Activated naive CD4-positive, alpha-beta T cell (primary cell): ENCODE data around the gene RUNX1.
A peak's percentile ranks its signal among the peaks of the same experiment; 100 is the strongest.

Experiments used
- DNase-seq, 4 experiments: peaks; one replicate each; lab custom pipeline; 2025; lab: John Stamatoyannopoulos, UW

Gene RUNX1

DNA sequence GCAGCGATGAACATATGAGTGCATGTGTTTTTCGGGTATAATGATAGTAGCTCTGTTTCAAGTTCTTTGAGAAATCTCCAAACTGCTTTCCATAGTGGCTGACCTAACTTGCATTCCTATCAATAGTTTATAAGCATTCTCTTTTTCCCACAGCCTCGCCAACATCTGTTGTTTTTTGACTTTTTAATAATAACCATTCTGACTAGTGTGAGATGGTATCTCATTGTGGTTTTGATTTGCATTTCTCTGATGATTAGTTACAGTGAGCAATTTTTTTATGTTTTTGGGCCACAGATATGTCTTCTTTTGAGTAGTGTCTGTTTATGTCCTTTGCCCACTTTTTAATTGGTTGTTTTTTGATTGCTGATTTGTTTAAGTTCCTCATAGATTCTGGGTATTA lies 10.6 kb upstream of the RUNX1 start:
- DNase-seq = no peak

DNA sequence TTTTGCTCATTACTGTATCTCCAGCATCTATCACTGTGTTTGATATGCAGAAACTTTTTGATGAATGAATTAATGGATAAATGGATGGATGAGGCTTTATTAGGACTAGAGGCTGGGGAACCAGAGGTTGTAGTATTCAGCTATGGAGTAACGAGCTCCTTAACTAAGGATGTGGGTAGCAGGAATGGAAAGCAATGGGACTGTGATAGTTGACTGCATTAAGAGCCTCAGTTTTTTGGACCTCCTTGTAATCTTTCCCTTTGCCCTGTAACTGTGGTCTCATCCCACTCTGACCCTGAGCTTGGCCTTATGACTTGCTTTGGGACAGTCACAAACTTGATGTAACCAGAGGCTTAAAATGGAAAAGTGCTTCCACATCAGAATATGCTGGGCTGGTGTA lies 9.0 kb upstream of the RUNX1 start:
- DNase-seq = no peak

GRCh38 chr21:35057428-35057827 lies 8.3 kb upstream of the RUNX1 start:
- DNase-seq = no peak

DNA sequence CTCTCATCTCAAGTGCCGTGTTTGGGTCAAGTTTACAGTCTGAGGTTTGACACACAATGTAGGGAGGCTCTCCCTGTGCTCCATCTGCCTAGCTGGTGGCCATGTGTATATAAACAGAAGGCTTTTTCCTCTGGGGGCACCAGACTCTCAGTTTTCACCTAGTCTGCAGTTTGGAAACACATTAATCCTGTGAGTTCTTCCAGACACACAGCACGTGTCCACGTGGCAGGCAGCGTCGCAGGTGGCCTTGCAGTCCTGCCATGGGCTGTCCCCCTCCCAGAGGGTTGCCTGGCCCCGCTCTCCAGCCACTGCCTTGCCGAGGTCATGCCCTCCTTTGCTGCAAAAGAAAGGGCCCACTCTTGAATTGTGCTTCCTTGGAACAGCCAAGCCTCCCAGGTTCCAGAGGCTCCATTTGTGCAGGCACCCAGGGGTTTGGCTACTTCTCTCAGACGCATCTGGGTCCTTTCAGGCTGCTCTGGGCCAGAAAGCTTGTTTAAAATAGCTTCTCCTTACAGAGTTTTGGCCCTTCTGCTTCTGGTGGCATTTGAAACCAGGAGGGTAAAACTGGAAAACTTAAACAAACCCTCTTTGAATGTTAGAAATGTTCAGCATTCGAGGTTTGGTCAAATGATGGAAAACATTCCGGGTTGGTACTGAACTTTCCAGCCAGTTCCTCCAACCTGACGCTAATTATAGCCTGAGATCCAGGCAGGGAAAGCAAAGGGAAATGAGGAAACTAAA lies 4.4 kb upstream of the RUNX1 start:
- DNase-seq = no peak

GRCh38 chr21:35052801-35053200 lies 3.7 kb upstream of the RUNX1 start:
- no peak for DNase-seq

GRCh38 chr21:35051287-35051818 lies 2.3 kb upstream of the RUNX1 start:
- peak; percentile 28 to 70 (median 51) for DNase-seq

GRCh38 chr21:35050348-35051286 lies 1.5 kb upstream of the RUNX1 start:
- DNase-seq = no peak

GRCh38 chr21:35048183-35048601 lies 910 bp downstream of the RUNX1 start:
- DNase-seq = peak in 3 of 4 experiments; percentile 17 to 36 (median 19)

DNA sequence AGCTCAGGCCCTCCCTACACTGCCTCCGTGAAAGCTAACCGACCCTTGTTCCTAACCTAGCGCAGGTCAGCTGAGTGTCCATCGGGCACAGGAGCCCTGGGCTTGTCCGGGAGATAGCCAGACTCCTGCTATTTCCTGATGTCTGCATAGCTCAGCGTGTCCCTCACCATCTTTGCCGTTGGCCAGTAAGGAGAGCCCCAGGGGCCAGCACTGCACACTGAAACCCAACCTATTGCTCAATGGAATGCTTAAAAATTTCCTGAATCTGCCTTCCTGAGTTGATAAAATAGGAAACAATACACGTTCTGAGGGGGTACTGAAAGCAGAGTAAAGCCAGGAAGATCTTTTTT lies 2.2 kb downstream of the RUNX1 start:
- no peak for DNase-seq

DNA sequence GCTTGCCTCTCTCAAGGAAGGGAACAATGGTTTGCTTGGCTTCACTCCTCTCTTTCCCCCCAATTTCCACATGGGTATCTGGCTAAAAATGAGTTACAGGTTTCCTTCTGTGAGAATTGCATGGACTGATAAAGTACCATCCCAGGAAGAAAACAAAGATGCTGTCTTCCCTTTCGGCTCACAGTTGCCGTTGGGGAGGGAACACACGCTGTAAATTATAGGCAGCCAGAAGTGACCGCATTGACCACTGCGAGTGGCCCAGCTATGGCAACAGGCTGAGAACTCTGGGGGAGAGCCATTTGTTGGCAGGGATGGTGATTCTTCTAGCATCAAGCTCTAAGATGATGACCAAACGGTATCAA lies 2.9 kb downstream of the RUNX1 start:
- no peak for DNase-seq

DNA sequence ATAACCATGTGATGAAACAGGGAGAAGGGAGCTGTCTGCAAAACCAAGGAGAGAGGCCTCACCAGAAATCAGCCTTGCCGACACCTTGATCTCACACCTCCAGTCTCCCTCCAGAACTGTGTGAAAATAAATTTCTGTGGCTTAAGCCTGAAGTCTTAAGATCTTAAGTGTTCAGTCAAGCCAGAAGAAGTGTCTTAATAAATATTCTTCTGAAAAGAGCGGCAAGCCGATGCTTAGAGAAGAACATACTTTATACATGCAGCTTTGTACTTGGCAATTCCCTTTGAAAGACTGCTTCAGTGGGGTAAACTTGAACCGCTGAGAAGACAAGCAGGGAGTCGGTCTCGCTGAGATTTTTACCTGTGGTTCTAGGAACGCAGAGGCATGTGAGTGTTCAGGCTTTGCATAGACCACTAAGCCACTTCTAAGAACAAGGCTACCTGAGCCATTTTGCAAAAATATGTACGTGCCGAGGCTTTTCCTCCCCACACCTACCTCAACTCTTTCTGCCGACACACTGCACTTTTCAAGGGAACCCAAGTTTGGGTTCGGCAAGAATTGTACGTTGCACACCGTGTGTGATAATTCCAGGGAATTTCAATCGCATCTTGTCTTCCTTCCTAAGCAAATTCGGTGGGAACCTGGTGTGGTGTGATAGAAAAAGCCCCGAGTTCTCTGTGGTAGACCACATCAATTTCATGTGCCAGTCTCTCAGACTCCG lies 3.4 kb downstream of the RUNX1 start:
- peak in 1 of 4 experiments; percentile 18 for DNase-seq

DNA sequence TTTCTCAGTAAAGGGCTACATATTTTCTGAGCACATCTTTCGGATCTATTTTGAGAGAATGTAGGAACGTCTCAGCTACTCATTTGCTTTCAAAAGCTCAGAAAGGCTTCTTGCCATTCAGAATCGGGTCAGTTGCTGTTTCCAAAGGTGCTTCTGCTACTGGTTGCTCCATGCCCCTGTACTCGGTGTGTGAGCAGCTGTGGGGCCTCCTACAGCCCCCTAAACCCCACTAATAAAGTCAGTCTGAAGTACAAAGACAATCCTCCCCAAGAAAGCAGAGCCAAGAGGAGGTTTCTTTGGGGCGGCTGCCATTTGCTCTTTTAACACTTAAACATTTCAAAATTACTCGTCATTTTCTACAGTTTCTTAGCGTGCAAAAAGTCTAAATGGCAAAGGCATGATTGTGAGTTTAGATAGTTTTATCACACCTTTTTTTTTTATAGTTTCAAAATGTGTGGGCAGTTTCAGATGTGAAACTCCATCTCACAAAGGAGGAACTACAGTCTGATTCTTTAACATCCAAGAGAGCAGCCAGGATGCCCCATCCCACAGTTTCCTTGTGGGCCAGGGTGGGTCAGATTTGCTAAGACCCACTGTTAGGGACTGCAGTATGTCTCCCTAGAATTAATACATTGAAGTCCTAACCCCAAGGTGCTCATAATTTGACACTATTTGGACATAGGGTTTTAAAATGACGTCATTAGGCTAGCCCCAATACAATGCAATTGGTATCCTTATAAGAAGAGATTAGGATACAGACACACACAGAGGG lies 4.1 kb downstream of the RUNX1 start:
- no peak for DNase-seq

DNA sequence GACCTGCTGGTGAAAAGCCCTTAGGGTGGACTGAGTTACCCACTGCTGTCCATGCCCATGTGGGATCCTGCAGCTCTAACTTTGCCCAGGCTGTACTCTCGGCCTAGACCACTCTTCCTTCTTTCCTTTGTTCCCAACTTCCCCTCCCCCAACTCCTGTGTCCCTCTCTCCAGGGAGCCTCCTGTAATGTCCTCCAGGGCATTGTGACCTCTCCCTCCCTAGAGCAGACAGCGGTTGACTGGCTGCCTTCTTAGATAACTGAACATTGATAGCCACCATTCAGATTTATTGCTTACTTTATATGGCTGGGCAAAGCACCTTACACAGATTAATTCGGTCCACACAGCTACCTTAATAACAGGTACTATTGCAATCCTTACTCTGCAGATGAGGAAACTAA lies 5.0 kb downstream of the RUNX1 start:
- DNase-seq = no peak

DNA sequence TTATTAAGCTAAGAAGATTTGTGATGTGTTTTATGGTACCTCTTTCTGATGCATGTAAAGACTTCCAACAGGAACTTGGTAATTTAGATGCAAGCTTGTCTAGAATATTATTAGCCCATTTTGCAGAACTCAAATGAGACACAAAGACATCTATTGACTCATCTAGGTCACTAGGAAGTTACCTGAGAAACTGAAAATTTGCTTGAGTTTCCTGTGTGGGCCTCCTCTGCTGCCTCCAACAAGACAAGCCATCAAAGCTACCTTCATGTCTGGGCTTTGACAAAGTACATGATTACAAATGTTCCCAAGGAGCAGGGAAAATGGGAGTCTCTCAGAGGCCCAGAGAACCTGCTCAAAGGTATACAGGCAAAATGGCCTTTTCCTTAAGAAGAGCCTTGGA lies 5.6 kb downstream of the RUNX1 start:
- DNase-seq = no peak

GRCh38 chr21:35042836-35043235 lies 6.3 kb downstream of the RUNX1 start:
- DNase-seq = no peak

DNA sequence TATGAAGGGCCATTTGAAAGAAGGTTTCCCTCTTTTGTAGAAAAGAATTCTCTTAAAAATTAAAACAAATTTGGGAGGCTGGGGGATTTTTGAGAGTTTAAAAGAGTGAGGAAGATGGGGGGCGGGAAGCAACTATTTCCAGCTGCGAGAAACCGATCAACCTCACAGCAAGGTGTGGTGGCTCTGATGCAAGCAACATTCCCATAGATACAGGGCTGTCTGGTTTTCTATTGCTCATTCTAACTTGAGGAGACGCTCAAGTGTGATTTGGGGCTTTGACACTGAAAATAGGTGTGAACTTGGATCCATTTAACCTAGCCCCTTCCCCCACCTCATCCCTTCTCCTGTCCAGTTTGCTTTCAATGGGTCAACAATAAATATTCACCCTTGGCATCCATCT lies 7.2 kb downstream of the RUNX1 start:
- DNase-seq = no peak

DNA sequence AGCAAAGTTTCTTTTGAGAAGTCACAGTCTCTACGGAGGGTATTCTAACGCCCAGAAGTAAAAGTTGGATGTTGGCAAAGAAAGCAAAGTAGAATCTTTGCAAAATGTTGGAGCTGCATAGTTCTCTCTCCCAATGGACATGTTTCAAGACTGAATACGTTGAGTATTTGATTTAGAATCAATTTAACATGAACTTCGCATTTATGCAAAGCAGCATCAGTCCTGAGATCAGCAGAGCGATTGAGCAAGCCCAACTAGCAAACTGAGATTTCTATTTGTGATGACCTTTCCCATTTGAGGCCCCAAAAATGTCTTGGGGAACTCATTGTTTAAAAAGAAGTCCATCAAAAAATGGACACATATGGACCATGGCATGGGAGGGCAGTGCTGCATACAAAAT lies 8.0 kb downstream of the RUNX1 start:
- DNase-seq = no peak

GRCh38 chr21:35039595-35040289 lies 9.4 kb downstream of the RUNX1 start:
- no peak for DNase-seq

DNA sequence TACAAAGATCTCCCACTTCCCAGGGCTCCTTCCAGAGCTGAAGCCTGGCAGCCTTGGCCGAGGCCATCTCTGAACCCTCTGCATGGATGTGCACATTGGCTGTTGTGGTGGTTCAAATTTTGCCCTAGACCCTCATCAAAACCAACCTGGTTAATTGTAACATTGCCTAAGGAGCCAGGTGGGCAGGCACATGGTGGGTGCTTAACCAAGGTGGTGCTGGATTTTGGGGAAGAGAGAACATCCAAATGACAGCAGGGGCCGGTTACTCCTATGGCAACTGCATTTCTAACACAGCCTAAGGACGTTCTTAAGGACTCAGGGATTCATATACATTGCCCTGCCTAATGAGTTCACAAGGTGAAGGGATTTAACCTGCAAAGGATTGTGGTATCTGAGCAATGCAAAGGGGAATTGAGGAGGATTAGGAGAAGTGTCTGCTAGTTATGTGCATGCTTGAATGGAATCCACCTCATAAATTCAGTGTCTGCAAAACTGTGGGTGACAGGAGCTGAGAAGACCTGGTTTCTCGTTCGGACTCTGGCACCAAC lies 10.3 kb downstream of the RUNX1 start:
- DNase-seq = no peak

DNA sequence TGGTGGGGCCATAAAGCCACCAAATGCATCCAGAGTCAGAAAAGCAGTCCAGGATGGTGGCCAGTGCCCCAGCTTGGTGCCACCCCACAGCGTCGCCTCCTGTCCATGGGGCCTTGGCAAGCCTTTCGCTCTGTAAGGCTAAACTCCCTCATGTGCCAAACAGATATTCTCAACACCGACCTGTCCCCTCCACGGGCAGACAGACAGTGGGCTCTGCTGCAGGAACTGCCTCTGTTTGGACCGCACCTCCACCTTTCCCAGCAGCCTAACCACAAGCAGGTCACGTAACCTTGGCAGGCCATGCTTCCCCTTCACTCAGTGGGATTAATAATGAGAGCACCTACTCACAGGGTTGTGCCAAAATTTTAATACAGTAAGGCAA lies 11.7 kb downstream of the RUNX1 start:
- DNase-seq = no peak
